ENCODE measurements around the gene OR1G1.
"Not testable (repeated sequence)": the region's sequence is repeated elsewhere in the genome, so short reads cannot be mapped to it uniquely, and the experiment has no call there.

Gene OR1G1

GRCh38 chr17:3127451-3127850 is at the start of gene OR1G1:
OR1G1 (minus strand) TSS chr17:3127551; CDS start chr17:3127551, 0 bp downstream.
- FAIRE-seq: no peak

DNA sequence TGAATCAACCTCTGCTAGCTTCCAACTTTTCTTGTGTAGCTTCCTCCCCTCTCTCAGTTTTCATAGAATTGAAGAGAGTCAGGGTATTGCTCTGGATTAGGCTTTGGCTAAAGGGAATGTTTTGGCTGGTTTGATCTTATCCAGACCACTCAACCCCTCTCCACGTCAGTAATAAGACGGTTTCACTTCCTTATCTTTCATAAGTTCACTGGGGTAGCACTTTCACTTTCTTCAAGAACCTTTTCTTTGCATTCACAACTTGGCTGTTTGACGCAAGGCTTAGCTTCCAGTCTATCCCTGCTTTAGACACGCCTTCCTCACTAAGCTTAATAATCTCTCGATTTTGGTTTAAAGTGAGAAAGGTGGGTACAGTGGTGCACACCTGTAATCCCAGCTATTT is 40.2 kb upstream of the OR1G1 start:
- no peak for FAIRE-seq

GRCh38 chr17:3157218-3157617 is 29.9 kb upstream of the OR1G1 start:
- no peak for FAIRE-seq

DNA sequence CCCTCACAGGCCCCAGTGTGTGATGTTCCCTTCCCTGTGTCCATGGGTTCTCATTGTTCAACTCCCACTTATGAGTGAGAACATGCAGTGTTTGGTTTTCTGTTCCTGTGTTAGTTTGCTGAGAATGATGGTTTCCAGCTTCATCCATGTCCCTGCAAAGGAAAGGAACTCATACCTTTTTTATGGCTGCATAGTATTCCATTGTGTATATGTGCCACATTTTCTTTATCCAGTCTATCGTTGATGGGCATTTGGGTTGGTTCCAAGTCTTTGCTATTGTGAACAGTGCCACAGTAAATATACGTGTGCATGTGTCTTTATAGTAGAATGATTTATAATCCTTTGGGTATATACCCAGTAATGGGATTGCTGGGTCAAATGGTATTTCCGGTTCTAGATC is 10.1 kb upstream of the OR1G1 start:
- FAIRE-seq: not testable (repeated sequence)

- FAIRE-seq: no peak
Measured at GRCh38 chr17:3104322-3104721, 23.0 kb downstream of the OR1G1 start, which contains the start of gene OR1D2. OR1D2 (minus strand) TSS chr17:3104422; CDS start chr17:3092996, 11,426 bp downstream.

Measured in islet of Langerhans (tissue), 1 donor.